Peyer's patch (tissue), 4 donors: ENCODE results near the gene DBP.

Source experiments
- POLR2A ChIP-seq, 2 donors: fragments of 450-650 bp; IDR thresholded peaks; one replicate each; pipeline ENCODE4 v1.5.1; 2017; ENCODE audit warnings: antibody characterized with exemption in 2 of 2, mild to moderate bottlenecking in 2 of 2, moderate library complexity in 2 of 2
- TF ChIP-seq, protein P1 (sequence below), 6 experiments: fragments of 450-650 bp in 4 of 6; fragments of 200-600 bp in 2 of 6; sonication (generic) in 1 of 6; IDR thresholded peaks; one replicate each; pipeline ENCODE4 v1.5.1; 2017 to 2019; ENCODE audit warnings: antibody characterized with exemption in 6 of 6, mild to moderate bottlenecking in 3 of 6, moderate library complexity in 1 of 6

DNA sequence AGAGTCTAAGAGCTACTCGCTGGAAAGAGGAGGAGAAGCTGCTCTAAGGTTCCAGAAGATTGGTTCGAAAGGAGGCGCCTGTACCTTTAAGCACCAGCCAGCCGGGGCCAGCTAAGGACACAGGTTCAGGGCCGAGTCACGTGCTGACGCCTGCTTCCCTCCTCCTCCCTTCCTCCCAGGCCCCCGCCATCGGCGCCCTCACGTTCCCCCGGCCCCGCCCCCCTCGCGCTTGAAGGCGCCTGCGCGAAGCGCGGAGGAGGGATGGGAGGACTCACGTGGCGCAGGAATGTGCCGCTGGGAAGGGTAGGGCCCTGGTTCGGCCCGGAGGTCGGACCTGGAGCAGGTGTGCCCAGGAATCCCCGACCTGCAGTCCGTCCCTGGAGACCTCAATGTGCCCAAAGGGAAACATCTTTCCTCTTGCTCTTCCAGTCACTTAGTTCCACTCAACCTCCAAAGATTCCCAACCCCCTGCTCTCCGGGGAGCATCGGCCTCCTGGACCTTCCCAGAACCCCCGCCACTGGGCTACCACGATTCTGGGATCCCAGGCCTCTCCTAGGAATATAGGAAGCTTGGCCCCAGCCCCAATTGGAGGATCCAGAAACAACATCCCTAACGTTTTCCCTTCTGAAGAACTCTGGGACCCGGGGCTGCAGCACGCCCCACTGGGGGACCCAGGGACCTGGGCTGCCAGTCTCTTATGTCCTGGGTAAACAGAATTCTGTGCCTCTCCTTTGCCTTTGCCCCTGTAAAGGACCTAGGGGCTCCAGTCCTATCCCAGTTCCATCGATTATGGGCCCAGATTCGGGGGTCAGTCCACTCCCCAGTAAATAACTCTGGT, 2.5 kb downstream of the DBP start:
- TF ChIP-seq, protein P1, sequence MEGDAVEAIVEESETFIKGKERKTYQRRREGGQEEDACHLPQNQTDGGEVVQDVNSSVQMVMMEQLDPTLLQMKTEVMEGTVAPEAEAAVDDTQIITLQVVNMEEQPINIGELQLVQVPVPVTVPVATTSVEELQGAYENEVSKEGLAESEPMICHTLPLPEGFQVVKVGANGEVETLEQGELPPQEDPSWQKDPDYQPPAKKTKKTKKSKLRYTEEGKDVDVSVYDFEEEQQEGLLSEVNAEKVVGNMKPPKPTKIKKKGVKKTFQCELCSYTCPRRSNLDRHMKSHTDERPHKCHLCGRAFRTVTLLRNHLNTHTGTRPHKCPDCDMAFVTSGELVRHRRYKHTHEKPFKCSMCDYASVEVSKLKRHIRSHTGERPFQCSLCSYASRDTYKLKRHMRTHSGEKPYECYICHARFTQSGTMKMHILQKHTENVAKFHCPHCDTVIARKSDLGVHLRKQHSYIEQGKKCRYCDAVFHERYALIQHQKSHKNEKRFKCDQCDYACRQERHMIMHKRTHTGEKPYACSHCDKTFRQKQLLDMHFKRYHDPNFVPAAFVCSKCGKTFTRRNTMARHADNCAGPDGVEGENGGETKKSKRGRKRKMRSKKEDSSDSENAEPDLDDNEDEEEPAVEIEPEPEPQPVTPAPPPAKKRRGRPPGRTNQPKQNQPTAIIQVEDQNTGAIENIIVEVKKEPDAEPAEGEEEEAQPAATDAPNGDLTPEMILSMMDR (IDR thresholded peaks at IDR 0.05): no peak
- peak; percentile 72 to 87 for TF ChIP-seq POLR2A (IDR thresholded peaks at IDR 0.05)
